Transverse colon (tissue), 4 donors: ENCODE results near the gene FAM120A. TPM values are rescaled to one million over a fixed set of nuclear protein-coding genes. Genes with fewer than 3 reads are reported as not detected.

ENCODE experiments used
- DNase-seq: peaks from one replicate; pipeline ENCODE4 v3.0.0-alpha.2; 2019
- H3K27ac ChIP-seq, 4 donors: fragments of 200-600 bp; sonication (generic); 2 replicates each; pipeline ENCODE4 v1.5.1; 2016 to 2018; ENCODE audit warnings: inconsistent platforms in 4 of 4
- H3K27me3 ChIP-seq: fragments of 200-600 bp; sonication (generic); 2 replicates; pipeline ENCODE4 v1.5.1; 2017; ENCODE audit warnings: inconsistent platforms
- H3K36me3 ChIP-seq, 4 donors: fragments of 200-600 bp; sonication (generic); 2 replicates each; pipeline ENCODE4 v1.5.1; 2017 to 2019; ENCODE audit warnings: inconsistent platforms in 4 of 4
- H3K4me1 ChIP-seq, 4 donors: fragments of 200-600 bp; sonication (generic); 2 replicates each; pipeline ENCODE4 v1.5.1; 2017 to 2020; ENCODE audit warnings: inconsistent platforms in 4 of 4
- H3K4me3 ChIP-seq, 4 donors: fragments of 200-600 bp; sonication (generic); 1 replicate in 1 of 4; 2 replicates in 3 of 4; pipeline versions ENCODE4 v1.5.1 to v1.6.1; 2017 to 2019; ENCODE audit warnings: inconsistent platforms in 4 of 4
- H3K9me3 ChIP-seq, 2 donors: fragments of 200-600 bp; sonication (generic); 2 replicates each; pipeline ENCODE4 v1.5.1; 2017 to 2019; ENCODE audit warnings: inconsistent platforms in 2 of 2
- EP300 ChIP-seq: sonication (generic); formaldehyde crosslinking; IDR thresholded peaks from one replicate; pipeline ENCODE4 v1.6.1; 2017; ENCODE audit warnings: antibody characterized with exemption, low read depth
- POLR2A ChIP-seq: fragments of 450-650 bp; IDR thresholded peaks from one replicate; pipeline ENCODE4 v1.6.1; 2016; ENCODE audit warnings: antibody characterized with exemption, mild to moderate bottlenecking, moderate library complexity
- POLR2AphosphoS5 ChIP-seq, 3 donors: sonication (generic); formaldehyde crosslinking; IDR thresholded peaks; one replicate each; pipeline ENCODE4 v1.6.1; 2016; ENCODE audit warnings: antibody characterized with exemption in 3 of 3
- WGBS, 2 donors: methylation state at CpG; one replicate each; pipeline ENCODE4 v1.1.5; 2018; ENCODE audit warnings: low coverage in 1 of 2; 5-methylcytosine and 5-hydroxymethylcytosine counted together
- in situ Hi-C, 4 donors: fragments of 200-750 bp; cut with MboI; loops; one replicate each; pipeline versions ENCODE4 v1.15.0 to v1.15.1; 2017; ENCODE audit warnings: low sequenced_read_pairs in 3 of 4, low pct_ligation_motif_present in 1 of 4, low pct_unique_long_range_greater_than_20kb in 1 of 4
- intact Hi-C: fragments of 100-400 bp; cut with DNase I; formaldehyde crosslinking; loops from one replicate; pipeline ENCODE4 v1.15.1; 2023; ENCODE audit warnings: low total_unique reads
- total RNA-seq, 4 donors: library from RNA; depleted of rRNA; stranded (reverse); fragments of >200 nt; gene quantifications; one replicate each; pipeline ENCODE4 v1.1.0, GENCODE V29; 2016
- TF ChIP-seq, protein P1 (sequence below), 5 experiments: fragments of 200-600 bp in 3 of 5; fragments of 450-650 bp in 2 of 5; sonication (generic) in 3 of 5; IDR thresholded peaks; 1 replicate in 2 of 5; 2 replicates in 3 of 5; pipeline ENCODE4 v1.5.1; 2016 to 2017; ENCODE audit warnings: antibody characterized with exemption in 5 of 5, inconsistent platforms in 3 of 5, mild to moderate bottlenecking in 2 of 5, moderate library complexity in 1 of 5

Gene FAM120A
- total RNA-seq, 4 donors from 2014 or later = 122 to 244 (median 180) TPM

GRCh38 chr9:93541005-93541404, 89.5 kb downstream of the FAM120A start:
- H3K4me1 ChIP-seq = no peaks in the 10 kb centered on the region
- peaks cover 0 to 41% (median 1%) of the 10 kb centered on the region in 4 donors for H3K36me3 ChIP-seq
- H3K27ac ChIP-seq = no peak overlapping the region
- TF ChIP-seq EP300 (no peak), POLR2A (no peak), POLR2AphosphoS5 (IDR thresholded peaks at IDR 0.05) (no peak)
- TF ChIP-seq, protein P1, sequence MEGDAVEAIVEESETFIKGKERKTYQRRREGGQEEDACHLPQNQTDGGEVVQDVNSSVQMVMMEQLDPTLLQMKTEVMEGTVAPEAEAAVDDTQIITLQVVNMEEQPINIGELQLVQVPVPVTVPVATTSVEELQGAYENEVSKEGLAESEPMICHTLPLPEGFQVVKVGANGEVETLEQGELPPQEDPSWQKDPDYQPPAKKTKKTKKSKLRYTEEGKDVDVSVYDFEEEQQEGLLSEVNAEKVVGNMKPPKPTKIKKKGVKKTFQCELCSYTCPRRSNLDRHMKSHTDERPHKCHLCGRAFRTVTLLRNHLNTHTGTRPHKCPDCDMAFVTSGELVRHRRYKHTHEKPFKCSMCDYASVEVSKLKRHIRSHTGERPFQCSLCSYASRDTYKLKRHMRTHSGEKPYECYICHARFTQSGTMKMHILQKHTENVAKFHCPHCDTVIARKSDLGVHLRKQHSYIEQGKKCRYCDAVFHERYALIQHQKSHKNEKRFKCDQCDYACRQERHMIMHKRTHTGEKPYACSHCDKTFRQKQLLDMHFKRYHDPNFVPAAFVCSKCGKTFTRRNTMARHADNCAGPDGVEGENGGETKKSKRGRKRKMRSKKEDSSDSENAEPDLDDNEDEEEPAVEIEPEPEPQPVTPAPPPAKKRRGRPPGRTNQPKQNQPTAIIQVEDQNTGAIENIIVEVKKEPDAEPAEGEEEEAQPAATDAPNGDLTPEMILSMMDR (IDR thresholded peaks at IDR 0.05) = no peak
- in situ Hi-C loops = loop anchor here in 2 of 4 donors (25.0 kb wide), 2 partner anchors 229 to 379 kb away; no protein-coding TSS in a partner anchor
- H3K4me3 ChIP-seq = no peak overlapping the region
- no peak for DNase-seq
- intact Hi-C loops = no loop called here
- H3K27me3 ChIP-seq = no peaks in the 10 kb centered on the region
- no peaks in the 10 kb centered on the region for H3K9me3 ChIP-seq
- WGBS, 2 donors = 91% methylated on average over 4 of the region's 4 CpGs; no CpG with 5 or more reads in 1 of the 2 donors

DNA sequence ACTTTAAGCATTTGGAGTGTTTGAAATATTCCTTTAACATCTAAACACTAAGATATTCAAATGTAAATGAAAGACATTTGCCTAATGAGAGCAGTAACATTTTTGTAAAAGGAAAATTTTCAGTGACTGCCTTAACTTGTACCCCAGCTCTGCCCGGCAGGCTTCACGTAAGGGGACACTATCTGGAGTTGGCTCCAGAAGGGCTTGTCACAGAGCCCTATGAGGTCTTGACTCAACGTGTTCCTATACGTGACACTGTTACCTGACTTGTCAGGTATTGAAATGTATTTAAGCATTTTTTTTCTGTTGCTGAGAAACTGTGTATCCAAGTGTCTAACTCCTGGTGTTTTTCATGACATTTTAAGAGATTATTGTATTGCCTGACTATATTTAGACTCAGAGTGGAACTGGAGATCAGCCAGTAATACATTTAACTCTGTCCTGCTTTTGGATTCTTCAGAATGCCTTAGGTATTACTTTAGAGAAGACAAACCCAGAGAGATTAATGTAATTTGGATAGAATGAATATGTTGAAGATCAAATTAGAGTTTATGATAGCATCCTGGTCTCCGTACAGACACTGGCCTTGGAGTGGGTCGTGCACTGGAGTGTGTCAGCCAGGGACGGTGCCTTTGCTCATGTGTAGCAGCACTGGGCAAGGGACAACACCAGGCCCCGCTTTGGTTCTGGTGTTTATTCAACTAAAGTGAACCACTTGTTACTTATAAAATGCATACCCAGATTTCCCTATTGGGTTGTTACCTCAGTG, 90.3 kb downstream of the FAM120A start:
- DNase-seq = no peak
- Histone ChIP-seq H3K27ac (no peak overlapping the region), H3K4me1 (no peaks in the 10 kb centered on the region), H3K4me3 (no peak overlapping the region), H3K36me3 (peaks cover 0 to 39% (median 1%) of the 10 kb centered on the region in 4 donors), H3K9me3 (no peaks in the 10 kb centered on the region), H3K27me3 (no peaks in the 10 kb centered on the region)
- intact Hi-C loops (no loop called here), in situ Hi-C loops (loop anchor here in 2 of 4 donors (25.0 kb wide), 2 partner anchors 229 to 379 kb away; no protein-coding TSS in a partner anchor)
- TF ChIP-seq POLR2AphosphoS5 (IDR thresholded peaks at IDR 0.05) (no peak), EP300 (no peak), POLR2A (no peak)
- TF ChIP-seq, protein P1 (IDR thresholded peaks at IDR 0.05) = no peak
- 76 to 79% methylated on average over 7 to 8 of the region's 8 CpGs for WGBS, 2 donors

- no peak overlapping the region for H3K4me3 ChIP-seq
- H3K36me3 ChIP-seq = peaks cover 0 to 38% (median 0%) of the 10 kb centered on the region in 4 donors
- no peaks in the 10 kb centered on the region for H3K27me3 ChIP-seq
- in situ Hi-C loops (loop anchor here in 2 of 4 donors (25.0 kb wide), 2 partner anchors 231 to 381 kb away; no protein-coding TSS in a partner anchor), intact Hi-C loops (no loop called here)
- TF ChIP-seq EP300 (no peak), POLR2AphosphoS5 (IDR thresholded peaks at IDR 0.05) (no peak), POLR2A (no peak)
- TF ChIP-seq, protein P1 (IDR thresholded peaks at IDR 0.05) = no peak
- H3K4me1 ChIP-seq = no peaks in the 10 kb centered on the region
- DNase-seq = no peak
- 94 to 100% methylated on average over 1 to 9 of the region's 9 CpGs for WGBS, 2 donors
- no peaks in the 10 kb centered on the region for H3K9me3 ChIP-seq
- no peak overlapping the region for H3K27ac ChIP-seq
These were observed 91.6 kb downstream of the FAM120A start for GRCh38 chr9:93543117-93543516.

- no peak overlapping the region for H3K4me3 ChIP-seq
- no peaks in the 10 kb centered on the region for H3K27me3 ChIP-seq
- H3K9me3 ChIP-seq = no peaks in the 10 kb centered on the region
- H3K36me3 ChIP-seq = peaks cover 0 to 34% (median 4%) of the 10 kb centered on the region in 4 donors
- 94 to 96% methylated on average over 5 to 11 of the region's 11 CpGs for WGBS, 2 donors
- intact Hi-C loops (no loop called here), in situ Hi-C loops (loop anchor here in 2 of 4 donors (25.0 kb wide), 2 partner anchors 234 to 384 kb away; no protein-coding TSS in a partner anchor)
- no peak overlapping the region for H3K27ac ChIP-seq
- no peak for DNase-seq
- peaks cover 3 to 16% (median 5%) of the 10 kb centered on the region in 4 donors for H3K4me1 ChIP-seq
- TF ChIP-seq POLR2AphosphoS5 (IDR thresholded peaks at IDR 0.05) (no peak), POLR2A (no peak), EP300 (no peak)
- TF ChIP-seq, protein P1 (IDR thresholded peaks at IDR 0.05) = no peak
These were observed 94.9 kb downstream of the FAM120A start for GRCh38 chr9:93546356-93546755.
